ENCODE data around the gene TNIK. TPM values are rescaled to one million over a fixed set of nuclear protein-coding genes. Genes with fewer than 3 reads are reported as not detected.

The TNIK gene
- total and polyA plus RNA-seq, 2 of the 13 experiments (the other 11 are each of a cell fraction or from before 2014, with no cell fraction given): 0.15 to 0.22 TPM

GRCh38 chr3:171293142-171293782, 166.9 kb downstream of the TNIK start:
- no peaks in the 10 kb centered on the region for H3K27me3 ChIP-seq (ENCODE audit: control insufficient read depth in 1 of 2, insufficient read depth in 2 of 2, low read length in 2 of 2)
- ChIA-PET CTCF (ENCODE audit: low intra/inter-chr PET ratio, low total read pairs) (no interaction called here), POLR2A (no interaction called here)
- H3K4me1 ChIP-seq (ENCODE audit: insufficient read depth, low read length): no peaks in the 10 kb centered on the region
- no peaks in the 10 kb centered on the region for H3K79me2 ChIP-seq (ENCODE audit: insufficient read depth, low read length)
- DNase-seq (ENCODE audit: low spot score) (no peak), ATAC-seq (no peak), FAIRE-seq (no peak)
- BruUV-seq (replicated peaks): no TSS peak
- H3K9ac ChIP-seq (ENCODE audit: insufficient read depth, low read depth, low read length): no peak overlapping the region
- no peaks in the 10 kb centered on the region for H3K36me3 ChIP-seq (replicated peaks in 1 of 2; ENCODE audit: control insufficient read depth in 1 of 2, insufficient read depth in 2 of 2, low read length in 2 of 2)
- H3K27ac ChIP-seq (ENCODE audit: extremely low read length, insufficient read depth, low read length): no peak overlapping the region
- TF ChIP-seq ZNF414 (CRISPR knock-in tag; IDR thresholded peaks at IDR 0.05) (no peak), ZNF292 (CRISPR knock-in tag; IDR thresholded peaks at IDR 0.05; ENCODE audit: borderline replicate concordance, low read depth) (no peak), ZNF556 (CRISPR knock-in tag; IDR thresholded peaks at IDR 0.05; ENCODE audit: borderline replicate concordance) (no peak), ARNTL (CRISPR knock-in tag; IDR thresholded peaks at IDR 0.05) (no peak), CREB3 (CRISPR knock-in tag; IDR thresholded peaks at IDR 0.05) (no peak), MTF1 (CRISPR knock-in tag; IDR thresholded peaks at IDR 0.05) (no peak), ZNF501 (CRISPR knock-in tag; IDR thresholded peaks at IDR 0.05) (no peak), NR3C1 (CRISPR knock-in tag; IDR thresholded peaks at IDR 0.05) (no peak), ZNF335 (CRISPR knock-in tag; IDR thresholded peaks at IDR 0.05) (no peak), ATF4 (CRISPR knock-in tag; IDR thresholded peaks at IDR 0.05) (no peak), TIGD3 (CRISPR knock-in tag; IDR thresholded peaks at IDR 0.05; ENCODE audit: borderline replicate concordance) (no peak), RBFOX2 (IDR thresholded peaks at IDR 0.05; ENCODE audit: low read depth, low read length) (no peak)
- H3K4me3 ChIP-seq (replicated peaks in 1 of 3; ENCODE audit: insufficient read depth in 1 of 3, low read depth in 2 of 3, low read length in 3 of 3): no peak overlapping the region
- H3K9me3 ChIP-seq (ENCODE audit: low read length): no peaks in the 10 kb centered on the region
- WGBS (ENCODE audit: low lambda C conversion rate): 24% methylated on average over 1 of the region's 1 CpG
- H3K4me2 ChIP-seq (ENCODE audit: low read depth, low read length): no peak overlapping the region
- intact Hi-C loops (cut with micrococcal nuclease; ENCODE audit: unreplicated experiment): no loop called here
- in situ Hi-C loops (cut with HindIII; ENCODE audit: extremely low pct_ligation_motif_present, low pct_unique_long_range_greater_than_20kb): no loop called here
- H2AFZ ChIP-seq (ENCODE audit: low read length): no peak overlapping the region
- no peaks in the 10 kb centered on the region for H4K20me1 ChIP-seq (ENCODE audit: insufficient read depth, low read length)

Data from HepG2 (cell line).